GM12878 (cell line): ENCODE results near the gene SIN3A. TPM values are rescaled to one million over a fixed set of nuclear protein-coding genes. Genes with fewer than 3 reads are reported as not detected.

ENCODE experiments used
- ATF2 ChIP-seq: IDR thresholded peaks from 2 replicates; pipeline ENCODE4 v1.6.1; 2012; ENCODE audit warnings: low read length, inconsistent platforms
- DPF2 ChIP-seq: fragments of 450-650 bp; IDR thresholded peaks from 2 replicates; pipeline ENCODE4 v1.6.1; 2017; ENCODE audit warnings: mild to moderate bottlenecking
- EGR1 ChIP-seq, 2 experiments: IDR thresholded peaks; 1 replicate in 1 of 2; 2 replicates in 1 of 2; pipeline ENCODE4 v1.6.1; 2011 to 2012; ENCODE audit warnings: low read depth in 2 of 2, low read length in 2 of 2, borderline replicate concordance in 1 of 2, mild to moderate bottlenecking in 1 of 2, moderate library complexity in 1 of 2
- EP300 ChIP-seq, 2 experiments: fragments of 150-350 bp in 1 of 2; IDR thresholded peaks; 2 replicates each; pipeline ENCODE4 v1.6.1; 2011 to 2012; ENCODE audit warnings: low read depth in 2 of 2, low read length in 2 of 2, borderline replicate concordance in 1 of 2, improper control_type of control experiment in 1 of 2, inconsistent platforms in 1 of 2; ENCODE audit not compliant: control insufficient read depth in 1 of 2
- ESRRA ChIP-seq: IDR thresholded peaks from 2 replicates; pipeline ENCODE4 v1.6.1; 2012; ENCODE audit warnings: mild to moderate bottlenecking, low read length, improper control_type of control experiment
- FOS ChIP-seq: IDR thresholded peaks from 3 replicates; pipeline ENCODE4 v1.6.1; 2011; ENCODE audit warnings: borderline replicate concordance; ENCODE audit not compliant: insufficient read length; ENCODE audit errors: extremely low read depth
- HDAC2 ChIP-seq: fragments of 200-600 bp; sonication (generic); IDR thresholded peaks from 2 replicates; pipeline ENCODE4 v1.6.1; 2017
- IRF3 ChIP-seq: fragments of 450-650 bp; IDR thresholded peaks from 2 replicates; pipeline ENCODE4 v1.6.1; 2014; ENCODE audit warnings: mild to moderate bottlenecking
- NFIC ChIP-seq: IDR thresholded peaks from 2 replicates; pipeline ENCODE4 v1.6.1; 2012; ENCODE audit warnings: low read depth, mild to moderate bottlenecking, inconsistent platforms, low read length, moderate library complexity
- NR2C2 ChIP-seq: IDR thresholded peaks from 2 replicates; pipeline ENCODE4 v1.6.1; 2011; ENCODE audit warnings: borderline replicate concordance, low read depth; ENCODE audit not compliant: control insufficient read depth, insufficient read length
- POU2F2 ChIP-seq: IDR thresholded peaks from 3 replicates; pipeline ENCODE4 v1.6.1; 2011; ENCODE audit warnings: low read depth, mild to moderate bottlenecking, low read length, borderline replicate concordance
- RAD21 ChIP-seq: IDR thresholded peaks from 2 replicates; pipeline ENCODE4 v1.6.1; 2011; ENCODE audit warnings: mild to moderate bottlenecking, low read depth, low read length, moderate library complexity; ENCODE audit not compliant: insufficient read depth
- RBBP5 ChIP-seq: fragments of 200-600 bp; sonication (generic); conservative IDR thresholded peaks from 2 replicates; pipeline ENCODE4 v1.6.1; 2016
- RFX5 ChIP-seq: IDR thresholded peaks from 2 replicates; pipeline ENCODE4 v1.6.1; 2011; ENCODE audit warnings: low read depth, low read length, improper control_type of control experiment
- SPI1 ChIP-seq: IDR thresholded peaks from 2 replicates; pipeline ENCODE4 v1.6.1; 2011; ENCODE audit warnings: low read depth, mild to moderate bottlenecking, low read length, moderate library complexity, borderline replicate concordance; ENCODE audit not compliant: insufficient read depth
- STAT1 ChIP-seq: fragments of 450-650 bp; conservative IDR thresholded peaks from 2 replicates; pipeline ENCODE4 v1.6.1; 2014; ENCODE audit warnings: antibody characterized with exemption, mild to moderate bottlenecking
- USF1 ChIP-seq: IDR thresholded peaks from 2 replicates; pipeline ENCODE4 v1.6.1; 2011; ENCODE audit warnings: borderline replicate concordance, low read depth, mild to moderate bottlenecking, moderate library complexity, mixed read lengths, low read length; ENCODE audit not compliant: insufficient read depth; ENCODE audit errors: extremely low read length
- YY1 ChIP-seq: IDR thresholded peaks from 2 replicates; pipeline ENCODE4 v1.6.1; 2011; ENCODE audit warnings: low read depth, mild to moderate bottlenecking, low read length
- ZBTB33 ChIP-seq: fragments of 450-650 bp; IDR thresholded peaks from 2 replicates; pipeline ENCODE4 v1.6.1; 2017; ENCODE audit warnings: mild to moderate bottlenecking
- ZSCAN29 ChIP-seq: fragments of 450-650 bp; IDR thresholded peaks from 2 replicates; pipeline ENCODE4 v1.6.1; 2017; ENCODE audit warnings: mild to moderate bottlenecking, moderate library complexity
- polyA plus RNA-seq, 11 experiments: library from polyadenylated mRNA; depleted of rRNA in 4 of 11; unstranded in 6 of 11; stranded (reverse) in 5 of 11; fragments of >200 nt; fragmentation: Nextera tagmentation in 4 of 11; fragmentation: Illumina TruSeq in 1 of 11; extraction: Ambion mirVana in 4 of 11; extraction: Trizol in 1 of 11; gene quantifications; 1 replicate in 1 of 11; 2 replicates in 10 of 11; pipeline versions ENCODE4 v1.2.1 to v1.2.3, GENCODE V29; 2011 to 2016; ENCODE audit warnings: inconsistent platforms in 2 of 11, missing spikeins in 2 of 11, low read depth in 1 of 11
- total RNA-seq, 4 experiments: library from RNA; depleted of rRNA in 3 of 4; stranded (reverse); fragments of >200 nt in 3 of 4; fragmentation: Illumina TruSeq in 1 of 4; extraction: Trizol in 1 of 4; gene quantifications; 2 replicates each; pipeline versions ENCODE4 v1.2.1 to v1.2.3, GENCODE V29; 2013 to 2021
- TF ChIP-seq, protein P1 (sequence below): fragments of 450-650 bp; IDR thresholded peaks from 2 replicates; pipeline ENCODE4 v1.6.1; 2017; ENCODE audit warnings: low read depth, mild to moderate bottlenecking, moderate library complexity
- TF ChIP-seq, protein P2 (sequence below): IDR thresholded peaks from 2 replicates; pipeline ENCODE4 v1.6.1; 2012; ENCODE audit warnings: low read depth, low read length, improper control_type of control experiment

SIN3A gene
- total and polyA plus RNA-seq, 10 of the 15 experiments (the other 5 are each of a cell fraction or from before 2014, with no cell fraction given), result 6.4 to 62.2 (median 29.2) TPM

- no peak for TF ChIP-seq ZBTB33
- TF ChIP-seq ATF2, result no peak
- no peak for TF ChIP-seq STAT1
- TF ChIP-seq ZSCAN29, result no peak
- TF ChIP-seq, protein P1, sequence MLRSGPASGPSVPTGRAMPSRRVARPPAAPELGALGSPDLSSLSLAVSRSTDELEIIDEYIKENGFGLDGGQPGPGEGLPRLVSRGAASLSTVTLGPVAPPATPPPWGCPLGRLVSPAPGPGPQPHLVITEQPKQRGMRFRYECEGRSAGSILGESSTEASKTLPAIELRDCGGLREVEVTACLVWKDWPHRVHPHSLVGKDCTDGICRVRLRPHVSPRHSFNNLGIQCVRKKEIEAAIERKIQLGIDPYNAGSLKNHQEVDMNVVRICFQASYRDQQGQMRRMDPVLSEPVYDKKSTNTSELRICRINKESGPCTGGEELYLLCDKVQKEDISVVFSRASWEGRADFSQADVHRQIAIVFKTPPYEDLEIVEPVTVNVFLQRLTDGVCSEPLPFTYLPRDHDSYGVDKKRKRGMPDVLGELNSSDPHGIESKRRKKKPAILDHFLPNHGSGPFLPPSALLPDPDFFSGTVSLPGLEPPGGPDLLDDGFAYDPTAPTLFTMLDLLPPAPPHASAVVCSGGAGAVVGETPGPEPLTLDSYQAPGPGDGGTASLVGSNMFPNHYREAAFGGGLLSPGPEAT, result no peak
- no peak for TF ChIP-seq ESRRA
- peak; percentile 4 for TF ChIP-seq USF1
- no peak for TF ChIP-seq EP300 (IDR thresholded peaks at IDR 0.05; ENCODE audit: borderline replicate concordance in 1 of 2, control insufficient read depth in 1 of 2, low read depth in 2 of 2, low read length in 2 of 2)
- TF ChIP-seq NR2C2, result no peak
- no peak for TF ChIP-seq RFX5
- TF ChIP-seq, protein P2, sequence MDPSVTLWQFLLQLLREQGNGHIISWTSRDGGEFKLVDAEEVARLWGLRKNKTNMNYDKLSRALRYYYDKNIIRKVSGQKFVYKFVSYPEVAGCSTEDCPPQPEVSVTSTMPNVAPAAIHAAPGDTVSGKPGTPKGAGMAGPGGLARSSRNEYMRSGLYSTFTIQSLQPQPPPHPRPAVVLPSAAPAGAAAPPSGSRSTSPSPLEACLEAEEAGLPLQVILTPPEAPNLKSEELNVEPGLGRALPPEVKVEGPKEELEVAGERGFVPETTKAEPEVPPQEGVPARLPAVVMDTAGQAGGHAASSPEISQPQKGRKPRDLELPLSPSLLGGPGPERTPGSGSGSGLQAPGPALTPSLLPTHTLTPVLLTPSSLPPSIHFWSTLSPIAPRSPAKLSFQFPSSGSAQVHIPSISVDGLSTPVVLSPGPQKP, result no peak
- TF ChIP-seq POU2F2, result no peak; the same call in 2 of the 3 replicates
- TF ChIP-seq HDAC2, result no peak
- peak; percentile 69 for TF ChIP-seq SPI1
- no peak for TF ChIP-seq RBBP5
- no peak for TF ChIP-seq EGR1 (IDR thresholded peaks at IDR 0.05; ENCODE audit: borderline replicate concordance in 1 of 2, low read depth in 2 of 2, low read length in 2 of 2)
- TF ChIP-seq IRF3, result no peak
- no peak for TF ChIP-seq FOS
- no peak for TF ChIP-seq NFIC
- TF ChIP-seq DPF2, result 0 out of 2 replicates have a peak, but pooled peaks have one; percentile 34
- TF ChIP-seq YY1, result no peak
- TF ChIP-seq RAD21, result no peak
These were observed 101.5 kb downstream of the SIN3A start (continued) for GRCh38 chr15:75349851-75350588.
